Skeletal muscle cell (primary cell): ENCODE data around the gene ATP9A.
"Not testable (repeated sequence)": the region's sequence is repeated elsewhere in the genome, so short reads cannot be mapped to it uniquely, and the experiment has no call there.

Source experiments
- DNase-seq: peaks from one replicate; pipeline ENCODE4 v3.0.0-alpha.2; 2010; ENCODE audit warnings: low read depth
- H3K4me3 ChIP-seq: 2 replicates; pipeline ENCODE4 v1.5.1; 2011; ENCODE audit warnings: low read depth, mild to moderate bottlenecking, control low read depth, low read length, moderate library complexity

The ATP9A gene

GRCh38 chr20:51703400-51704287 is 64.5 kb downstream of the ATP9A start:
- no peak for DNase-seq
- no peak overlapping the region for H3K4me3 ChIP-seq

GRCh38 chr20:51702556-51702955 is 65.6 kb downstream of the ATP9A start:
- no peak for DNase-seq
- no peak overlapping the region for H3K4me3 ChIP-seq

GRCh38 chr20:51700809-51701285 is 67.3 kb downstream of the ATP9A start:
- no peak for DNase-seq
- H3K4me3 ChIP-seq: no peak overlapping the region

GRCh38 chr20:51698252-51698651 is 69.9 kb downstream of the ATP9A start:
- no peak overlapping the region for H3K4me3 ChIP-seq

GRCh38 chr20:51697096-51697826 is 70.9 kb downstream of the ATP9A start:
- DNase-seq: no peak

More at GRCh38 chr20:51698252-51698651, 69.9 kb downstream of the ATP9A start:
- DNase-seq: no peak

GRCh38 chr20:51696304-51697071 is 71.7 kb downstream of the ATP9A start:
- peak overlapping the region; percentile 20 for H3K4me3 ChIP-seq
- no peak for DNase-seq

More at GRCh38 chr20:51697096-51697826, 70.9 kb downstream of the ATP9A start:
- no peak overlapping the region for H3K4me3 ChIP-seq

- DNase-seq: peak; percentile 50
- H3K4me3 ChIP-seq: peak overlapping the region; percentile 20
Measured at GRCh38 chr20:51695574-51696303, 72.5 kb downstream of the ATP9A start.

GRCh38 chr20:51692806-51693400 is 75.3 kb downstream of the ATP9A start:
- no peak overlapping the region for H3K4me3 ChIP-seq
- DNase-seq: no peak

GRCh38 chr20:51691703-51692102 is 76.5 kb downstream of the ATP9A start:
- H3K4me3 ChIP-seq: no peak overlapping the region
- DNase-seq: no peak

- no peak for DNase-seq
- no peak overlapping the region for H3K4me3 ChIP-seq
Measured at GRCh38 chr20:51688600-51689244, 79.5 kb downstream of the ATP9A start.

- no peak for DNase-seq
- H3K4me3 ChIP-seq: no peak overlapping the region
Measured at GRCh38 chr20:51687630-51688029, 80.6 kb downstream of the ATP9A start.

GRCh38 chr20:51687108-51687507 is 81.1 kb downstream of the ATP9A start:
- H3K4me3 ChIP-seq: no peak overlapping the region
- no peak for DNase-seq

- not testable (repeated sequence) for H3K4me3 ChIP-seq
Measured at GRCh38 chr20:51685494-51685893, 82.7 kb downstream of the ATP9A start.

GRCh38 chr20:51680067-51680749 is 88.0 kb downstream of the ATP9A start:
- DNase-seq: no peak
- no peak overlapping the region for H3K4me3 ChIP-seq

More at GRCh38 chr20:51685494-51685893, 82.7 kb downstream of the ATP9A start:
- DNase-seq: not testable (repeated sequence)

- no peak overlapping the region for H3K4me3 ChIP-seq
- no peak for DNase-seq
Measured at GRCh38 chr20:51679254-51679921, 88.8 kb downstream of the ATP9A start.

- no peak for DNase-seq
- no peak overlapping the region for H3K4me3 ChIP-seq
Measured at GRCh38 chr20:51678026-51678697, 90.0 kb downstream of the ATP9A start.

GRCh38 chr20:51668947-51669346 is 99.2 kb downstream of the ATP9A start:
- DNase-seq: no peak
- no peak overlapping the region for H3K4me3 ChIP-seq
